ELR (cell line): ENCODE results near the gene SMIM1.
"Not testable (repeated sequence)": the region's sequence is repeated elsewhere in the genome, so short reads cannot be mapped to it uniquely, and the experiment has no call there.

Source experiments
- DNase-seq: peaks from one replicate; pipeline ENCODE4 v3.0.0-alpha.2; 2015; ENCODE audit warnings: low read depth

Gene SMIM1

DNA sequence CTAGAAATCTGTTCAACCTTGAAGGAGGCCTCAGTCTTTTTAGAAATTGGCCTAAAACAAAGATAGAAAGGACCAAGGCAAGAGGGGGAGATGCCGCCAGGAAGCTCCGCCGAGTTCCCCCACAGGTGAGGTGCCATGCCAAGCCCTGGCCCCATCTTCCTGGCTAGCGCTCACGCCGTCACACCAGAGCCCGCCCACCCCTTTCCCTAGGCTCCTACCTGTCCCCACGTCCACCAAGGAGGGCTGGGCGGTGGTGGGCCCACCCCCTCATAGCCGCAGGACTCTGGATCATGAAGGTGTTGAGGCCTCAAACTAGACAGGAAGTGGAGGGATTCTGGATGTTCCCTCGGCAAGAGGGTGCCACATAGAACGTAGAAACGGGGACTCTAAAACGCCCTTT, 35.8 kb upstream of the SMIM1 start:
- no peak for DNase-seq

DNA sequence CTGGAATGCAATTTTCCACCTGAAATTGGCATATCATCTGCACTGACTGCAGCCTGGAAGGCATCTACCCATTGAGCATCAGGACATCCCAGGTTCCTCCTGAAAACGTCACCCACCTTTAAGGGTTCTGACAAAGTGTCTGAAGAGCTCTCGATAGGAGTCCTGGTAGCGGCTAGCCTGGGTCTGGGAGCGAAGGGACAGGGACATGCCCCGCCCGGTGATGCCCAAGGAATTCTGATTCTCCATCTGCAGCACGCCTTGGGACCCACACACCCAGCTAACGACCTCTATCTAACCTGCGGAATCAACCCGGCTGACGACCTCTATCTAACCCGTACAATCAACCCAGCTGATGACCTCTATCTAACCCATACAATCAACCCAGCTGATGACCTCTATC, 33.6 kb upstream of the SMIM1 start:
- DNase-seq, result no peak

DNA sequence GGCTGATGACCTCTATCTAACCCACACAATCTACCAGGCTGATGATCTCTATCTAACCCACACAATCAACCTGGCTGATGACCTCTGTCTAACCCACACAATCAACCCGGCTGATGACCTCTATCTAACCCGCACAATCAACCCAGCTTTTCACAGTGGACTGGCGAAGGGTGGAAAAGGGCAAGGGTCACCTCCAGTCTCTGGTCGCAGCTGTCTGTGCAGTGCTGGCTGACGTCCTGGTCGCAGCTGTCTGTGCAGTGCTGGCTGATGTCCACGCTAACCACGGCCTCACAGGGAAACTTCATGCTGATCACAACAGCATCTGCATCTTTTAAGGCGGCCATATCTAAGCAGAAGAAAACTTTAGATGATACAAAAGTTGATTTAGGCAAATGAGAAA, 32.5 kb upstream of the SMIM1 start:
- no peak for DNase-seq

DNA sequence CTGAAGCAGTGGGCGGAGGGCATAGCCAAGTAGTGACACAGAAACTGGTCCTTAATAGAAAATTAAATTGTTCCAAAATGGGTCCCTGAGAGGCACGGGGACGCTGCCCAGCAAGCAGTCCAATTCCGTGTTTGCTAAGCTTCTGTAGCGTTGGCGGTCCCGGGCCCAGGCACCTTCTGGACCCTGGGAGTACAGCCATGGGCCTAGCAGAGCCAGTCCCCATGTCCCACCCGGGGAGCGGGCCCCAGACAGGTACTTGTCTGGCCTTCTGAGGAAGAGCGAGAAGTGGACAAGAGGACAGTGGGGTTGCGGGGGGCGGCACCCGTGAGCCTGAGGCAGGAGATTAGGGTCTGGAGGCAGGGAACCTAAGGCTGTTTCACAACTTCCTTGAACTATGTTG, 31.8 kb upstream of the SMIM1 start:
- no peak for DNase-seq

DNA sequence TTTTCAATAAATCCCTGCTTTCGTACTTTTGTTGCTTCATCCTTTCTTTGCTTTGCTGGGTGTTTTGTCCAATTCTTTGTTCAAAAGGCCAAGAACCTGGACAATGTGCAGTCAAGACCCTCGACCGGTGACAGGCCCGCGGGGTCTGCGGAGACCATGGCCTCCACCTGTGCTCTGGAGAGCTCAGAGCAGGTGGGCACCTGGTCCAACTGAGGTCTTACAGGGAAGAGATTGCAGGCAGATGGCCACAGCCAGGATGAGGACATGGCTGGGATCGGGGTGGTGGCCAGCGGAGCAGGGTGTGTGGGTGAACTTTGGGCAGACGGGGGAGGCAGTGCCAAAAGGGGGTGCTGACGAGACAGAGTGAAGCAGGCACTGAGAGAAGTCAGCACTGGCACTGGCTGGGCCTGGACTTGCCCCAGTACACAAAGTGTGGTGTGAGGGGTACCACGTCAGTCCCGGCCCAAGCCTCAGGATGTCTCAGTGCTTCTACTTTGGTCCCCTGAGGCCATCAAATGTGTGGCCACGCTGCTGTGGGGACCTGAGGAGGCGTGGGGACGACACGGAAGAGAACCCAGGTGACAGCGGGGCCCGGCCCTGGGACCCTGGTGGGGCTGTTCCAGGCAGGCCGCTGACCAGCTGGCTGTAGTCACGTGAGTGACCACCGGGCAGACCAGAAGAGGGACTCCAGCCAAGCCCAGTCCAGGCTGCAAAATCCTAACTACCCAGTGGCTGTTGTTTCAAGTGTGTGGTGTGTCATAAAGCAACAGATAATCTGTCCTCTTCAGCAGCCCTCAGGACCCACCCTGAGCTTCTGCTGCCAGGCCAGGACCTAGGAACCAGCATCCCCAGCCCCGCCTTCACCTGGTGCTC, 30.7 kb upstream of the SMIM1 start:
- no peak for DNase-seq

DNA sequence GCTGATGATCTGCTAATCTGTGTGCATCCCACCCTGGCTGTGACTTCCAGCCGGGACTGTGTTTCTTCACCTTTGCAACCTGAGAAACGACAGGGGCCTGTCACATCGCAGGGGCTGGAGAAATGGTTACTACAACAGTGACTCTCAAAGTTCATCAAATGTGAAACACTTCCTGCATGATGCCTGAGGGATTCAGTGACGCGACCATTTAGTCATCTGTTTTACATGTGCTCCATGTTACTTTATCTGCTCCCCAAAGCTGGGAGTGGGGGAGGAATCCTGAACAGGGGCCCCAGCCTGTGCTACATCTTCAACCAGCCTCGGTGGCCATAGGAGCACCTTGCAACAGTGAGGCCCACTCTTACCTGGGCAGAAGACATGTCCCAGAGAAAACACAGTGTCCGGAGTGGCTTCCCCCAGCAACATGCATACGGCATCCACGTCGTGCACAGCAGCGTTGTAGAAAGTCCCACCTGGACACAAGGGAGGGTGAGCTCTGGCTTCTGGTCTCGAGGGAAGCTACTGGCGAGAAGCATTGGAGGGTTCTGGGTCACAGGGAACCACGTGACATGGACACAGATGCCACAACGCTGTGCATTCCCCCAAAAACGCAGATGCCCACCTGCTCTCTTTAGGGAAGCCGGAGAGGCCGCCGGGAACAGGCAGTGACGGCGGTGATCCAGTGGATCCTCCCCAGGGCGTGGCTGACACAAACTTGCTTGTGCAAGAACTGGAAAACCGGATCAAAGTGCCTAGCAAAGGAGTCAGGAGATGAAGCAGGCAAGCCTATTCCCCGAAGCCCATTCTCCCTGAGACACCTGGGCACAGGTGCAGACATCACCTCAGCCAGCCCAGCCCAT, 29.9 kb upstream of the SMIM1 start:
- peak; percentile 51 for DNase-seq

DNA sequence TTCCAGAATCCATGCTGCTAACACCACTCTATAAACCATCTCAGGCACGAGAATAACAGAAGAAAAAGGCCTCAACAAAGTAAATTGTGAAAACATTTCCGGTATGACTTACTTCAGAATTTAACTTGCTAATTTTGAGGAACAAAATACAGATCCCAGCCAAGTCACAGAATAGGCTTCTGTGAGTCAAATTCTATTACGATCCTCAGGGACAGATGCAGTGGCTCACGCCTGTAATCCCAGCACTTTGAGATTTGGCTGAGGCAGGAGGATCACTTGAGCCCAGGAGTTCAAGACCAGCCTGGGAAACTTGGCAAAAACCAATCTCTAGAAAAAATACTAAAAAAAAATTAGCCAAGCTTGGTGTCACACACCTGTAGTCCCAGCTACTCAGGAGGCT, 29.1 kb upstream of the SMIM1 start:
- DNase-seq, result no peak

DNA sequence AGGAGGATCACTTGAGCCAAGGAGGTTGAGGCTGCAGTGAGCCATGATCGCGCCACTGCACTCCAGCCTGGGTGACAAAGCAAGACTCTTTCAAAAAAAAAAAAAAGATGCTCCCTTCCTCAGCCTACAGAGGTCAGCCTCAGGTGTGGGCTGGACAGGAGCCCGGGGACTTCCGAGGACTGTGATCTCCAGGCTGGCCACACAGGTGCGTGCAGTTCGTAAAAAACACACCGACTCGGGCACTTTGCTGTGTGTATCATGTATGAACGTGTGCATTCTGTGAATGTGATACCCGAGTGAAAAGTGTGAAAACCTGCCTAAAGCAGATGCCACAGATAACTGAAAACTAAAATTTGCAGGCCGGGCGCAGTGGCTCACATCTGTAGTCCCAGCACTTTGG, 28.7 kb upstream of the SMIM1 start:
- DNase-seq, result no peak

DNA sequence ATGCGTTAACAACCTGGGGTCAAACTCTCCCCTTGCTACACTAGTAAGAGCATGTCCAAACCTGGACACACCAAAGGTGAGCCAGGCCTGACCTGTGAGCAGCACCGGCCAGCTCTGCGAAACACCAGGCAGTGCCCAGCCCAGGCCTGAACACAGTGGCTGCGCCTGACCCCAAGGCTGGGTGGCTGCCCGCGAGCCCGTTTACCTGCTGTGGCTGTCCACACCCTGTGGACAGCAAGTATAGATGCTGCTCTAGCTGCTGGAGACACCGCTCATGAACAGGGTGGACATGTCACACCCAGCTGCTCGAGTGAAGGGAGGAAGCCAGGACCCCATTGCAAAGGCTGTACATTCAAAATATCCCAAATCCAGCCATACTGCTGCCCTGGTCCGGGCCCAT, 27.9 kb upstream of the SMIM1 start:
- no peak for DNase-seq

DNA sequence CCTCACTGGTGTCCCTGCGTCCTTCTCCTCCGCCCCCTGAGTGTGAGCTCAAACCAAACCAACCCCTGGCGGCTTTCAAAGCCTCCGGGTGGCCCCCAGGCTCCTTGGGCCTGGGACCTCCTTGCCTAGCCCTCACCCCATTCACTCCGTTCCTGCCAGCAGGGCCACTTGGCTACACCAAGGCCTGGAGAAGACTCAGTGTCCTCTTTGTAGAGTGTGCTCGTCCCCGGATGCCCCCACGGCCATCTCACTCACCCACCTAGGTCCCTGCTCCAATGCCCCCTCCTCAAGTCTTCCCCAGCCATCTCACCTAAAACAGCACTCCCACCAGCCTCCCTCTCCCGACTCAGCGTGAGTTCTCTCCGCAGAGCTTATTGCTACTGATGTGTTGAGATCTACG, 27.5 kb upstream of the SMIM1 start:
- DNase-seq, result no peak

DNA sequence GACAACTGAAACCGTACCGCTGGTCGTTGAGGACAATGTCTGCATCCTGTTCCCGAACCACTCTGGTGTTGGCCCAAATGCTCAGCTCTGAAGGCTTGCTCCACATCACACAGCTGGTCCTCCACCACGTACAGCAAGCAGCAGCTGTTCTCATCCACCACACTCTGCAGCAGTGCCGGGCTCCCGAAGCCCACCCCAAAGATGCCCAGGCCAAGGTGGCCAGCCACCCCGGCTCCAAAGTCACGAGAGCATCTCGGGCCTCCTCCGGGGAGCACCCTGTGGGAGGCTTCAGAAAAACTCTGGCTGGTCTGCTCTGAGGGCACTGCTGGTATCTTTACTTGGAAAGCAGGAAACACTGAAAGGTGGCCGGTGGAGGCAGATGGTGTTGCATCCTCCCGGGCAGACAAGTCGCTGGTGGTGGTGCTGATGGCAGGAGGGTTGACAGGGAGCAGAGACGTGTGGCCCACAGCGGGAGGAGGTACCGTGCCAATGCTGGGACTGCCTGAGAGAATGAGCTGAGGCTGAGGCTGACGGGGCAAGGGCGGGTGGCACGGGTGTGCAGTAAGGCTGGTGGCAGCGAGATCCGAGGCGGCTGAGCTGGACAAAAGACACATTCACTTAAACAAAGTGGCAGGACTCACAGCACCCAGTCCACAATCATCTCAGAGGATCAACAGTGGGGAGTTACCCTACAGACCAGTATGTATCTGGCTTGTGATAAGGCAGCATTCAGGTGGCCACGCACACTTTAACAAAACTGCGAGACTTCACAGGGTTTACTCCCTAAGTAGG, 26.8 kb upstream of the SMIM1 start:
- DNase-seq, result no peak

DNA sequence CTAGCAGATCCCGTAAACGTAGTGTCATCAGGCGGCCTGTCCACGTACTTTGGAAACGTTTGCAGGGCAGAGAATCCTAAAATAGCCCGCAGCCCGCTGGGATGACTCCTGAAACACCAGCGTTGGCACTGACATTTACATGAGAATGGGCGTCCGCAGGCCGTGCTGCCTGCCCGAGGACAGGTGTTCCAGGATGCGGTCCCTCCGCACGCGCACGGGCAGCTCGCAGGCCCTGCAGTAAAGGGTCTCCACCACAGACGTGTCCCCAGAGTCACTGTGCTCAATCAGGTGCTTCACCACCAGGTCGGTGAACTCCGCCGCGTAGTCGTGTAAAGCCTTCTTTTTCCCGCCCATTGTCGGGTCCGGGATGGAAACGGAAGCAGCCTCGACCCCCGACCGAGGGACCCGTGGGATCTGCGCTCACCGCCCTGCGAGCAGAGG, 26.1 kb upstream of the SMIM1 start:
- DNase-seq, result no peak

DNA sequence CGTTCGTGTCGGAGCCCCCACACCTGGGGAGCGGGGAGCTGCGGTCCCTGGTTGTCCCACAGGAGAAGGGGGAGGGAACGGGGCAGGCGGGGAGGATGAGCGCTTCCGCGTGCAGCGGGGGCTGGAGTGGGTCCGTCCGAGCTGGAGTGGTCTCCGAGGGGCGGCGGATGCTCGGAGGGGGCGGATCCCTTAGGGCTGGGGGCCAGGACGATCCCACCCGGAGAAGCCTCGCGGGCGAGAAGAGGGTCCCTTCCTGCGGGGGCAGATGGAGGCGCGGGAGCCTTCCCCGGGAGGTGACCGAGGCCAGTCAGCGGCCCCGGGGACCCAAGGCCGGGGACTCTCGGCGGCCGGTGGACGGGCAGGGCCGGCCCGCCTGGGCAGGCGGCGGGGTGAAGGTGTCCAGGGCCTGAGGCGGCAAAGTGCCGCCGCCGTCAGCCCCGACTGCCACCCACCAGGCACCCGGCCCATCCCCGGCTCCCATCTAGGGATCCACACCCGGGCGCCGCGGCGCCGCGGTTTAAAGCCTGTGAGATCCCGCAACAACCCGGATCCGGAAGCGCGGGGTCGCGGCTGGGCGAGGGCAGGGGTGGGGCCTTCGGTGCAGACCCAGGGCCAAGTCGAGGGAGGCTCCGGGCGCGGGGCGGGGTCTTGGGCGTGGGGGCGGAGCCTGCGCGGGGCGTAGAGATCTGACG, 25.6 kb upstream of the SMIM1 start:
- DNase-seq, result peak; percentile 69

DNA sequence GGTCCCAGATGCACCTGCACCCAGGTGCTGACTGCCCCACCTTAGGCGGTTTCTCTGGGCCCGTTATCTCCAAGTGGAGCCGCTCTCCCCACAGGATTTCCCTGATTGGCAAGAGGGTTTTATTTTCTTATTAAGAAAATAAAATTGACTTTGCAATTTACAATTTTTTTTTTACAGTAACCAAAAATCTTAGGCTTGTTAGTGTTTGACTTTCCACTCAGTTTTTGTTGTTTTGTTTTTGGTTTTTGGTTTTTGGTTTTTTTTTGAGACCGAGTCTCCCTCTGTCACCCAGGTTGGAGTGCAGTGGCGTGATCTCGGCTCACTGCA, 25.1 kb upstream of the SMIM1 start:
- DNase-seq, result no peak

DNA sequence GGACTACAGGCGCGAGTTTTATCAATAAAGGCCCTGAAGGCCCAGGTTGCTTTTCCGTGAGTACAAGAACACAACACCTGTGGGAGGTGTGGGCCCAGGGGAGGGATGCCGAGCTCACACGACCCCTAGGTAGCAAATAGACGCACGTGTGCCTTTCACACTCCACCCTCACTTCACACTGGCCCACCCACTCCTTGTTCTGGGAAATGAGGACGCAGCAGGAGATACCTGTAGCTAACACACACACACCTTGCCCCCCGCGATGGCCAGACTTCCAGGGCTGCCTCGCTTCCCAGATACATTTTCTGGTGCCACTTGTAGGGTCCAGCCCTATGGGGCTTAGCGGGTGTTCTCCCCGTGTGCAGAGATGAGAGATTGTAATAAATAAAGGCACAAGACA, 24.6 kb upstream of the SMIM1 start:
- DNase-seq, result no peak

DNA sequence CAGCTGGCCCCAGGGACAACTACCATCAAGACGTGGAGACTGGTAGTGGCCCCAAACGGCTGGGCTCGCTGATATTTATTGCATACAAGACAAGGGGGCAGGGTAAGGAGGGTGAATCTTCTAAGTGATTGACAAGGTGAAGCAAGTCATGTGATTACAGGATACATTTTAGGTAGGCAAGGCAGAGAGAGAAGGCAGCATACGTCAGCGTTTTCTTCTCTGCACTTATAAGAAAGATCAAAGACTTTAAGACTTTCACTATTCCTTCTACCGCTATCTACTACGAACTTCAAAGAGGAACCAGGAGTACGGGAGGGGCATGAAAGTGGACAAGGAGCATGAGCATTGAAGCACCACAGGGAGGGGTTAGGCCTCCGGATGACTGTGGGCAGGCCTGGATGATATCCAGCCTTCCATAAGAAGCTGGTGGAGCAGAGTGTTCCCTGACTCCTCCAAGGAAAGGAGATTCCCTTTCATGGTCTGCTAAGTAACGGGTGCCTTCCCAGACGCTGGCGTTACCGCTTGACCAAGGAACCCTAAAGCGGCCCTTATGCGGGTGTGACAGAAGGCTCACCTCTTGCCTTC, 24.1 kb upstream of the SMIM1 start:
- not testable (repeated sequence) for DNase-seq

DNA sequence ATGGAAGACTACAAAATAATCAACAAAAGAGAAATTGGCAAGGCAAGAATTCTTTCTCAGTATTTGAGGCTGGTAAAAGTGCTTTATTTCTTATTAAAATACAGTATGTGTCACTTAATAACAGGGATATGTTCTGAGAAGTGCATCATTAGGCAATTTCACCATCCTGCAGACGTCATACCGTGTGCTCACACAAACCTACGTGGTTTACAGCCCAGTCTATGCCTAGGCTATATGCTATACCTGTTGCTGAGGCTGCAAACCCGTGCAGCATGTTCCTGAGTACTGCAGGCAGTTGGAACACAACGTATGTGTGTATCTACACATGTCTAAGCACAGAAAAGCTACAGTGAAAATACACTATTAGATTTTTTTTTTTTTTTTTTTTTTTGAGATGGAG, 23.0 kb upstream of the SMIM1 start:
- DNase-seq, result no peak

DNA sequence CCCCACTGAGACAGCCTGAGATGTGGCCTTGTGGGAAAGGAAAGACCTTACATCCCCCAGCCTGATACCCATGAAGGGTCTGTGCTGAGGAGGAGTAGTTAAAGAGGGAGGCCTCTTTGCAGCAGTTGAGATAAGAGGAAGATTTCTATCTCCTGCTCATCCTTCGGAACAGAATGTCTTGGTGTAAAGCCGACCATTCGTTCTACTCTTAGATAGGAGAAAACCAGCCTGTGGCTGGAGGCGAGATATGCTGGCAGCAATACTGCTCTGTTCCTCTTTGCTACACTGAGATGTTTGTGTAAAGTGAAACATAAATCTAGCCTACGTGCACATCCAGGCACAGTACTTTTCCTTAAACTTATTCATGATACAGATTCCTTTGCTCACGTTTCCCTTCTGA, 21.8 kb upstream of the SMIM1 start:
- no peak for DNase-seq

DNA sequence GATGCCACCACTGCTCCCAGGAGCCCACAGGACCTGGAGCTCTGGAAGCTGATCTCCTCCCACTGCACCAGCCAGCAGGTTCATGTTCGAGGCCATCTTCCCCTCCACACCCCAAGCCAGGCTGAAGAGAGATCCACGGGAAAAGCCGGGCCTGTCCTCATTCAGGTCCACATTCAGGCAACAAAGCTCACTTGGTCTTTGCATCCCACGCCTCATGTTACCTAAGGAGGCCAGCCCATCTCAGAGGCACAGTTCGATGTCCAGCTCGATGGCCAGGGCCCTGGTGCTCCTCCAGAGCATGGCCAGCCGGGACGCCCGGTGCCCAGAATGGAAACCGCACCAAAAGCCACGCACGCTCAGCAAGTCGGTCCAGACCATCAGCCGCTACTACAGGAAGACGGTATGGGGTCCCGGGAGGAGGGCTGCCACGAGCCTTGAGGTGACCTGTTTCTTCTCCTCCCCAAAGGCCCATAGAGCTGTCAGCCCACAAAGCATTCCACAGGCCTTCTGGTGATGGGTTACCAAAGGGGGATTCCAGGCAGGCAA, 20.1 kb upstream of the SMIM1 start, which contains the start of gene CCDC27:
Gene CCDC27 (plus strand): TSS at position 51 of the 546 bp plus-strand sequence. CDS start 32 bp downstream, at position 83.
- no peak for DNase-seq

DNA sequence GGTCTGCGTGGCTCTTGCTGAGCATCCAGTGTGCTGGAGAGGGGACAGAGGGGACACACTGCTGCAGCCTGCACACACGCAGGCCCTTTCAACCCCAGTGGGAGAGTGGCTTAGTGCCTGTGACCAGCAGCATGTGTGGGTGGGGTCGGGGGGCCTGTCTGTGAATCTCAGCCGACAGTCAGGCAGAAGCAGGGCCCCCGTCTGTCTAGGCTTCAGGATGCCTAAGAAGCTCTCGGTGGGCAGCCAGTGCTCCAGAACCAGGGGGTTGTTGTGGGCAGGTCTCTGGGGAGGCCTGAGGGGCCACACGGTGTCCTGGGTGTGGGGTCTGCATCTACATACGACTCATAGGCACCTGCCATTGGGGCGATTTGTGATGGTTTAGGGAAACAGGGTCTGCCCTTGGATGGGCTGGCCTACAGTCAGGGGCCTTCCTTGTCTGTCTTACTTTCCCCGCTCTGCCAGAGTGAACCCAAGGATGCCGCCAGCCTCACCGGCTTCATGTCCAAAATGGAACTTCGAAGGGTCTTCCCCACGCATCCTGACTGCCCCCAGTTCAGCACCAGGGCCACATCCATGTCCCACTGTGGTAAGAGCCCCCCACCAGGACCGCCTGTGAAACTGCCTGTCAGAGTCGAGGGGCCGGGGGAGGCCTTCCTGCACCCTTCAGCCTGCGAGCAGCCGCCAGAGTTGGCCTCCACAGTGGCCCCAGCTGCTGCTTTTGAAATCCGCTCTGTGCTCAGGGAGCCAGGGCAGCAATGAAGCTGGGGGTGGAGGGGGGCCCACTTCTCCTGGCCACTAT, 18.7 kb upstream of the SMIM1 start:
- DNase-seq, result no peak
